Endothelial cell (in vitro differentiated cells): ENCODE measurements around the gene MAPKAPK2. TPM values are rescaled to one million over a fixed set of nuclear protein-coding genes. Genes with fewer than 3 reads are reported as not detected.

ENCODE experiments used
- DNase-seq: peaks from one replicate; pipeline ENCODE4 v3.0.0; 2021; ENCODE audit warnings: low spot score
- H3K27ac Mint-ChIP-seq: one replicate; pipeline ENCODE4 v1.8.0; 2021; ENCODE audit warnings: mixed read lengths, inconsistent platforms; ENCODE audit not compliant: unreplicated experiment
- H3K27me3 Mint-ChIP-seq: one replicate; pipeline ENCODE4 v1.8.0; 2021; ENCODE audit warnings: mild to moderate bottlenecking, moderate library complexity, mixed read lengths, inconsistent platforms; ENCODE audit not compliant: unreplicated experiment
- H3K36me3 Mint-ChIP-seq: one replicate; pipeline ENCODE4 v1.8.0; 2021; ENCODE audit warnings: mild to moderate bottlenecking, low read depth, mixed read lengths, inconsistent platforms; ENCODE audit not compliant: unreplicated experiment
- H3K4me1 Mint-ChIP-seq: one replicate; pipeline ENCODE4 v1.8.0; 2021; ENCODE audit warnings: mild to moderate bottlenecking, mixed read lengths, inconsistent platforms; ENCODE audit not compliant: unreplicated experiment
- H3K4me3 Mint-ChIP-seq: one replicate; pipeline ENCODE4 v1.8.0; 2021; ENCODE audit warnings: mild to moderate bottlenecking, mixed read lengths, inconsistent platforms; ENCODE audit not compliant: unreplicated experiment
- H3K9me3 Mint-ChIP-seq: one replicate; pipeline ENCODE4 v1.8.0; 2021; ENCODE audit warnings: mixed read lengths, inconsistent platforms; ENCODE audit not compliant: unreplicated experiment
- total RNA-seq: library from RNA; stranded (reverse); fragmentation: NEBNext Ultra II Directional; extraction: Animal tissue kit (Norgen Biotek cat#: 25700); gene quantifications from one replicate; pipeline ENCODE4 v1.2.1, GENCODE V29; 2021; ENCODE audit not compliant: unreplicated experiment
- TF ChIP-seq, protein P1 (sequence below): fragments of 200-600 bp; sonication (generic); IDR thresholded peaks from one replicate; pipeline ENCODE4 v1.5.0; 2021; ENCODE audit warnings: antibody characterized with exemption; ENCODE audit not compliant: unreplicated experiment

Gene MAPKAPK2
- total RNA-seq, 1 donor from 2014 or later = 109 TPM

DNA sequence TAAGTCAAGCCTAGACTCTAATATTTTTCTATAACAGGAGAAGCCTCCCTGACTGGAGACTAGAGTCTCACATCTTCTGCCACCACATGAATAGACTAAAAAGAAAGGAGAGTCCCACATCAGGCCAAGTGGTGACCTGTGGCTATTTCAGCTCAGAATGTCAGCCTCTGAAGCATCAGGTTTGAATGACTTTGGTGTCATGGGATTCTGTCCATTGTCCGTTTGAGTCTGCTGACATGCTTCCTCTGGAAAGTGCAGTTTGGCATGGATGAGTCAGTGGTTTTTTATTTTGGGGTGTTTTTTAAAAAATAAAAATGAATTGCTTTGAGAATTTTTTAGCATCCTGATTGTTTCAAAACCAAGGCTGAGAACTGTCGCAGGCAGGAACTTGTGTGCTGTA, 29.9 kb upstream of the MAPKAPK2 start:
- peaks cover 1% of the 10 kb centered on the region for H3K27me3 Mint-ChIP-seq

GRCh38 chr1:206655471-206655882, 29.2 kb upstream of the MAPKAPK2 start:
- peaks cover 1% of the 10 kb centered on the region for H3K27me3 Mint-ChIP-seq
- H3K9me3 Mint-ChIP-seq = no peaks in the 10 kb centered on the region
- no peak overlapping the region for H3K27ac Mint-ChIP-seq
- peaks cover 3% of the 10 kb centered on the region for H3K4me1 Mint-ChIP-seq
- no peaks in the 10 kb centered on the region for H3K36me3 Mint-ChIP-seq
- TF ChIP-seq, protein P1, sequence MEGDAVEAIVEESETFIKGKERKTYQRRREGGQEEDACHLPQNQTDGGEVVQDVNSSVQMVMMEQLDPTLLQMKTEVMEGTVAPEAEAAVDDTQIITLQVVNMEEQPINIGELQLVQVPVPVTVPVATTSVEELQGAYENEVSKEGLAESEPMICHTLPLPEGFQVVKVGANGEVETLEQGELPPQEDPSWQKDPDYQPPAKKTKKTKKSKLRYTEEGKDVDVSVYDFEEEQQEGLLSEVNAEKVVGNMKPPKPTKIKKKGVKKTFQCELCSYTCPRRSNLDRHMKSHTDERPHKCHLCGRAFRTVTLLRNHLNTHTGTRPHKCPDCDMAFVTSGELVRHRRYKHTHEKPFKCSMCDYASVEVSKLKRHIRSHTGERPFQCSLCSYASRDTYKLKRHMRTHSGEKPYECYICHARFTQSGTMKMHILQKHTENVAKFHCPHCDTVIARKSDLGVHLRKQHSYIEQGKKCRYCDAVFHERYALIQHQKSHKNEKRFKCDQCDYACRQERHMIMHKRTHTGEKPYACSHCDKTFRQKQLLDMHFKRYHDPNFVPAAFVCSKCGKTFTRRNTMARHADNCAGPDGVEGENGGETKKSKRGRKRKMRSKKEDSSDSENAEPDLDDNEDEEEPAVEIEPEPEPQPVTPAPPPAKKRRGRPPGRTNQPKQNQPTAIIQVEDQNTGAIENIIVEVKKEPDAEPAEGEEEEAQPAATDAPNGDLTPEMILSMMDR = no peak
- no peak for DNase-seq
- no peak overlapping the region for H3K4me3 Mint-ChIP-seq

More for the DNA sequence above, 29.9 kb upstream of the MAPKAPK2 start:
- no peak overlapping the region for H3K27ac Mint-ChIP-seq
- TF ChIP-seq, protein P1 = no peak
- no peaks in the 10 kb centered on the region for H3K36me3 Mint-ChIP-seq
- DNase-seq = no peak
- no peak overlapping the region for H3K4me3 Mint-ChIP-seq
- no peaks in the 10 kb centered on the region for H3K9me3 Mint-ChIP-seq
- H3K4me1 Mint-ChIP-seq = peaks cover 6% of the 10 kb centered on the region

GRCh38 chr1:206656936-206657335, 27.8 kb upstream of the MAPKAPK2 start:
- H3K9me3 Mint-ChIP-seq = no peaks in the 10 kb centered on the region
- TF ChIP-seq, protein P1 = no peak
- H3K4me1 Mint-ChIP-seq = peaks cover 3% of the 10 kb centered on the region
- no peaks in the 10 kb centered on the region for H3K36me3 Mint-ChIP-seq
- no peak overlapping the region for H3K27ac Mint-ChIP-seq
- no peak overlapping the region for H3K4me3 Mint-ChIP-seq
- peaks cover 1% of the 10 kb centered on the region for H3K27me3 Mint-ChIP-seq
- no peak for DNase-seq

DNA sequence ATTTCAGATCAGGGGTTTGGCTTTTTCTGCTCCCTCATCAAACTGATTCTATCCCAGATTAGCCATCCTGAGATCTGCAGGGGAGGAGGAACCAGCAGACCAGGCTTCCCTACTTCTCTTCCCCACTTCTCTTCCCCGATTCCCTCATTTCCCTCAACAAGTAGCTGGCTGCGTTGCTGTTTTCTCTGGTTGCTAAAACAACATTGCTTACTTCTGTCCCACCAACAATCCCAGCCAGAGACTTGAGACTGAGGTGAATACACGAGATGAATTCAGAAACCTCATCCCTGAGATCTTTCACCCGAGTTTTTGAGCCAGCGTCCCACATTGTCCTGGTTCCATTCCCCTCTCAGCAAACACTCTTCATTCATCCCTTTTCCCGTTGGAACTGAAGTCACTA, 27.0 kb upstream of the MAPKAPK2 start:
- peaks cover 1% of the 10 kb centered on the region for H3K27me3 Mint-ChIP-seq
- TF ChIP-seq, protein P1 = no peak
- H3K9me3 Mint-ChIP-seq = no peaks in the 10 kb centered on the region
- no peak overlapping the region for H3K4me3 Mint-ChIP-seq
- peaks cover 3% of the 10 kb centered on the region for H3K4me1 Mint-ChIP-seq
- DNase-seq = no peak
- H3K36me3 Mint-ChIP-seq = no peaks in the 10 kb centered on the region
- no peak overlapping the region for H3K27ac Mint-ChIP-seq

DNA sequence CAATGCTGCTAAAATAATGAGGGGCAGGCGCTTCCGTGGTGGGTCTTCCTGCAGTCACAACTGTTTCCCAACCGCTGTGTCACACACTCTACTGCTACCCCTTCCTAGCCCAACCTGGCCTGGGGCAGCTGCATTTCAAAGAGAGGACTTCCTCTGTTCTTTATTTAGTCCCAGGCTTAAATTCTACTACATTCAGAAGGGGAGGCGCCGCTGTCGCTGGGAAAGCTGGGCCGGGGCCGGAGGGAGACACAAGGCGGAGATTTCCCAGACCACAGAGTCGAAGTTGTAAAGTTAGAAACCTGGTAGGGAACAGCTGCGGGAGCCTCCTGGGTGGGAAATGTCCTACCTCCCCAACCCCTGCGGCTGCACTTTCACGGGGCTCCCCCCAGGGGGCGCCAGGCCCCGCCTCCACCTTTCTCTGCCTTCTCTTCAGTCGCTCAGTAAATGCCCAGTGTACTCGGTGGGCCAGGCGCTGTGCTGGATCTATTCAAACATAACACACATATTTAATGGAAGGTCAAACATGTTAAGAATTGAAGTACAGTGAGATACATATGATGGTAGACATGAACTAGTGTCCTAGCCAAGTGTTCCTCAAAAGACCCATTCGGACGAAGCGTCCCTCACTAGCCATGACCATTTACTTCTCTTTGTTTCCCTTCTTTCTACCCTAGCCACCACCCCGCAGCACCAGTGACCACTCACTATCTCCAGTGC, 26.3 kb upstream of the MAPKAPK2 start:
- Mint-ChIP-seq H3K27ac (no peak overlapping the region), H3K36me3 (no peaks in the 10 kb centered on the region), H3K27me3 (peaks cover 3% of the 10 kb centered on the region), H3K9me3 (no peaks in the 10 kb centered on the region), H3K4me1 (peaks cover 6% of the 10 kb centered on the region), H3K4me3 (no peak overlapping the region)
- DNase-seq = peak; percentile 73
- TF ChIP-seq, protein P1 = peak; percentile 98
